HG03064 (cell line): Measurements from ENCODE around the gene BCKDK.
"Not testable (repeated sequence)": the region's sequence is repeated elsewhere in the genome, so short reads cannot be mapped to it uniquely, and the experiment has no call there.

Experiments used
- ATAC-seq: cut with Tn5 transposase; IDR thresholded peaks from one replicate; pipeline ENCODE4 v1.9.1; 2021; ENCODE audit warnings: low read depth; ENCODE audit not compliant: unreplicated experiment

BCKDK gene

DNA sequence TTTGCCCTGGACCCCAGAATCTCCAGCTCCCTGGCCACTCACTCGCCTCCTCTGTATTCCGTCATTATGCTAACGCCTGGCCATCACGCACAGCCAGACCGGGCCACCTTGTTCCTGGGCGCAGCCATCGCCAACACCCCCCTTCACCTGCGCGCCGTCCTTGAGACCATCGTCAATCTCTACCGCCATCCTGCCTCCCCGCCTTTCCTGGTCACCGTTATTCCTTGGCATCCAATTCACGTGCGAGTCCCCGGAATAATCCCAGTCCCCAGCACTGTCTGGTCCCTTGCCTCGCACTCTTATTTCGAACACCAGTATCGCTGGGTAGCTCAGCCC is 14.1 kb upstream of the BCKDK start:
- no peak for ATAC-seq

DNA sequence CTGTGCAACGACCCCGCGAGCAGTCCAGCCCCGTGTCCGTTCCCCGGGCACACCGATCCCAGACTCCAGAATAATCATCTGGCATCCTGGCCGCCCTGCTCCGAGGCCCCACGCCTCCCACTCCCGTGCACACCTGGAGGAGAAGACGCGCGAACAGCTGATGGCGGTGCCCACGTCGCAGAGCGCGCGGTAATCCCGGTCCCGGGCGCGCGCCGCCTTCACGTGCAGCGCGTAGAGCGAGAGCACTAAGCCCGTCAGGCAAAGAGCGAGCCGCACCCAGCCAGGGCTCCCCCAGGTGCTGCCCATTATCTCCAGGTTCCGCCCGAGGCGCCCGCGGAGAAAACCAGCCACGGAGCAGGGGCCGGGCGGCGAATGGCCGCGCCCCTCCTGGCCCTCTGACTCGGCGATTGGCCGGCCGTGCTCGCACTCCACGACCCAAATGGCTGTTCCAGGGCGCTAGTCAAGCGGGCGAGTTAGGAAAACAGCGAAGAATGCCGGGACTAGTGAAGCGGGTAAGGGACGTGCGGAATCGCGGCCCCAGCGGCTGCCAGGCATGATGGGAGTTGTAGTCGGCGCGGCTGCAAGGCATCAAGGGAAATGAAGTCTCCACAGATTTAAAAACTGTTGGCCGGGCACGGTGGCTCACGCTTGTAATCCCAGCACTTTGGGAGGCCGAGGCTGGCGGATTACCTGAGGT is 13.6 kb upstream of the BCKDK start, which contains the start of gene VKORC1:
VKORC1 (minus strand) TSS at position 374 of the 697 bp plus-strand sequence; CDS start at position 306, 68 bp downstream.
- ATAC-seq = peak; percentile 82

- ATAC-seq = no peak
These were observed 8.1 kb upstream of the BCKDK start for GRCh38 chr16:31099860-31100638.

- ATAC-seq = not testable (repeated sequence)
These were observed 7.1 kb upstream of the BCKDK start for GRCh38 chr16:31100876-31101641.

DNA sequence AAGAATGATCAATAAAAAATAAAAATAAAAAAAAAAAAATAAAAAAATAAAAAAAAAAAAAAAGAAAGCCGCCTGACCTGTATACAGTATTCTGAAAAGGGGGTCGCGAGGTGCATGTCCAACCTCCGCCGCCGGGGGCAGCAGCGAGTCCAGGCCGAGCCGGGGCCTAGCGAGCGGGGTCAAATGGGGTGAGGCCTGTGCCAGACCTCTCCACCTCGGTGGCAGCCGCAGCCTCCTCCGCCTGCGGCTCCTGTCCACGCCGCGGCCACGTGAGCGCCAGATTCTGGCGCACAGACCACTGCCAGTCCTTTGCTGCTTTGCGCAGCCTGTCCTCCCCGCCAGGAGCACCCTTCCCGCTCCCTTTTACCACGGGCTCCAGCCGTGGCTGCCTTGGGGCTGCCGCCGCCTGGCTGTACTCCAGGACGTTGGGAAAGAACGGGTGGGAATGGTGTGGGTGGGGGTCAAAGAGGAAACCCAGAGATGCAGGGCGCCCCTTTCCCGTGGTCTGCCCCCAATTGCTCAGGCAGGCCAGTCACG is 2.4 kb upstream of the BCKDK start:
- no peak for ATAC-seq

- no peak for ATAC-seq
These were observed 1.4 kb upstream of the BCKDK start for GRCh38 chr16:31106509-31107464.

DNA sequence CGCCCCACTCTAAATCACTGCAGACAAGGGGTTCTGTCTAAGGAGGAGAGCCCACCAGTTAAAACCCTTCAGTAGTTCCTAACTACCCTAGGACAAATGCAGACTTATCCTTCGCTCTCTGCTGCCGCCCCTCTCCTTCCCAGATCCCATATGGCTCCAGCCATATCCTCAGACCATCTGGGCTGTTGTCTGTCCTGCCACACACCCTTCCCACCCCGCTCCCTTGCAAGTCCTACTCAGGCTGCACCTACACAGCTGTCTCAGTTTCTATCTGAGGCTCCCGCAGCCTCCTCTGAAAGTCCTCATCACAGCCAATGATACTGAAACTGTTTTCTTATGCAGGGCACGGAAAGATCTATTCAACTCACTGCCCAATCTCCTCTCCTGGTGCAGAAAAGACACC is 720 bp upstream of the BCKDK start:
- ATAC-seq = peak; percentile 57

DNA sequence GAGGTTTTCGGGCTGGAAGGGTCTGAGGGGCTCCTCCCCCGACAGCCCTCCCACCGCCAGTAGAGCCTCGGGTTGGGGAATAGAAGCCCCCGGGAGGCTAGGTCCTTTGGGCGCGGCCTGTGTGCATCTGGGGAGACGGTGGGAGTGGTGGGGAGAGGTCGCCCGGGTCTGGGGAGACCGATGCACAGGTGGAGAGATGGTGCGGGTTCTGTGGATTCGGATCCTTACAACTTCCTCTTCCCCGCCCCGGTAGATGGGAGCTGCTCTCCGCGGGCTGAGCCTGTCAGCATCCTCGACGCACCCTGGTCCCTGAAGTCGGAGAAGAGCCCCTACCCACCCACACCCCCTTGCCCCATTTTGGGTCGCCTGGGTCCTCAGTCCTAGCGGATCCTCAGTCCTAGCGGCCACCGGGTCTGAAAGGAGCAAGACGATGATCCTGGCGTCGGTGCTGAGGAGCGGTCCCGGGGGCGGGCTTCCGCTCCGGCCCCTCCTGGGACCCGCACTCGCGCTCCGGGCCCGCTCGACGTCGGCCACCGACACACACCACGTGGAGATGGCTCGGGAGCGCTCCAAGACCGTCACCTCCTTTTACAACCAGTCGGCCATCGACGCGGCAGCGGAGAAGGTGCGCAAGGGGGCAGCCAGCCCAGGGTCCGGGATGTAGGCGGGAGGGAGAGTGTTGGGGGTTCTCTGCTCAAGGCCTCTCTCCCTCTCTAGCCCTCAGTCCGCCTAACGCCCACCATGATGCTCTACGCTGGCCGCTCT is 790 bp downstream of the BCKDK start:
- no peak for ATAC-seq

DNA sequence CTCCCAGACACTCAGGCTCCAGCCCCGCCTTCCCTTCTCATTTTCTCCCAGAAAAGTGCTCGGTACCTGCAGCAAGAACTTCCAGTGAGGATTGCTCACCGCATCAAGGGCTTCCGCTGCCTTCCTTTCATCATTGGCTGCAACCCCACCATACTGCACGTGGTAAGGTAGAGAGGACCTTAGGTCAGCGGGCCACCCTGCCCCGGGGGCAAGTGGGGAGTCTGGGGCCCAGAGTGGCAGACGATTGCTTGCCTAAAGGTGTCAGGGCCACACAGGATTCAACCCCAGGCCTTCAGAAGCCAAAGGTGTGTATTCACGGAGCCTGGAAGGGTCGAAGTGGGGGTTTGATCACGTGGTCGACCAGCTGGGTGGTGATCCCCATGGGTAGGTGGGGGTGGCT is 1.4 kb downstream of the BCKDK start:
- ATAC-seq = no peak

- ATAC-seq = no peak
These were observed 2.2 kb downstream of the BCKDK start for GRCh38 chr16:31110106-31111034.

- no peak for ATAC-seq
These were observed 3.8 kb downstream of the BCKDK start for GRCh38 chr16:31111881-31112466.

DNA sequence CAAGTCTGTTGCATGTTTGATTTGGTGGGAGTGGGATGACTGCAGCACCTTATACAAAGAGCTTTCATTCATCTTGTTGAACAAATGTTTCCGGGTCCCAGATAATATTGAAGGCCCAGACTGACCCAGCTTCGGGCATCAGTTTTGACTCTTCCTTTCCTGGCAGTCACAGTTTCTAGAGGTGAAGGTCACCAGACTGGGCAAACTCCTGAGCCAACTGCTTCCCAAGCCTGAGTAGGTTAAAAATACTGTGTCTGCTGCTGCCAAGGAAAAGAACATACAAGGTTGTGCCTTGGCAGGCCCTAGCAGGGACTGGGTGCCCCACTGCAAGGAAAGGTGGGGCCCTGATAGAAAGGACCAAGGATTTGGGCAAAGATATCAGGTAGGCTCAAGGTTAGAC is 4.5 kb downstream of the BCKDK start:
- no peak for ATAC-seq

GRCh38 chr16:31113121-31114120 is 5.2 kb downstream of the BCKDK start:
- no peak for ATAC-seq

GRCh38 chr16:31114468-31114867 is 6.3 kb downstream of the BCKDK start:
- ATAC-seq = no peak

DNA sequence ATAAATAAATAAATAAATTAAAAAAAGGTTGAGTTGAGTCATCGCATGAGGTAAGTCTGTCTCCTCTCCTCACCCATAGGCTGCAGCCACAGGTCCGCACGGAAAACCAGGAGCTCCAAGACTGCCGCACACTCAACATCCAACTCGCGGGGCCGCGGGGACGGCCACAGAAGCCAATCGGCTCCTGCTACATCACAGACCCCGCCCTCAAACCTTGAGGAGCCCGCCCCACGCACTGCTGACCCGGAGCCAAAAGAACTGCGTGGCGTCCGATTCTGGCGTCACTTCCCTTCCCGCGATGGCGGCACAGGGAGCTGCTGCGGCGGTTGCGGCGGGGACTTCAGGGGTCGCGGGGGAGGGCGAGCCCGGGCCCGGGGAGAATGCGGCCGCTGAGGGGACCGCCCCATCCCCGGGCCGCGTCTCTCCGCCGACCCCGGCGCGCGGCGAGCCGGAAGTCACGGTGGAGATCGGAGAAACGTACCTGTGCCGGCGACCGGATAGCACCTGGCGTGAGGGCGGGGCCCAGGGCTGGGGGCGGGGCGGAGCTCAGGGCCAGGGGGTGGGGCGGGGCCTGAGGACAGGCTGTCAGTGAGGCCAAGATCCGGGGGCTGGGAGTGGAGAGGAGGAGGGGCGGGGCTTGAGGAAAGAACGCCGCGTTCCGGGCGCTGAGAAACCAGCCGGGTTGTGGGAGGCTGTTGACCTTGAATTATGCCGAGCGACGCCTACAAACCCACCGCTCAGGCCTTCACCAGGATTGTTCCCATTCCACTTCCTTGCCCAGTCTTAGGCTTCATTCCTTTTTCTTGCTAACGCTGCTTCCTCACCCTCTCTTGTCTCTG is 9.4 kb downstream of the BCKDK start, which contains the start of gene KAT8:
KAT8 (plus strand) TSS at position 281 of the 839 bp plus-strand sequence; CDS start at position 299, 18 bp downstream.
- peak; percentile 87 for ATAC-seq
